Gastroesophageal sphincter (tissue), 3 donors: Measurements from ENCODE around the gene MRRF.

Experiments used
- CTCF ChIP-seq, 4 experiments: fragments of 200-600 bp in 2 of 4; fragments of 450-650 bp in 2 of 4; sonication (generic) in 1 of 4; IDR thresholded peaks; one replicate each; pipeline ENCODE4 v1.5.1; 2017 to 2019; ENCODE audit warnings: antibody characterized with exemption in 4 of 4, mild to moderate bottlenecking in 2 of 4, moderate library complexity in 2 of 4
- EP300 ChIP-seq: sonication (generic); formaldehyde crosslinking; IDR thresholded peaks from one replicate; pipeline ENCODE4 v1.6.1; 2017; ENCODE audit warnings: antibody characterized with exemption, mild to moderate bottlenecking
- POLR2A ChIP-seq, 2 donors: fragments of 450-650 bp; IDR thresholded peaks; one replicate each; pipeline ENCODE4 v1.6.1; 2017; ENCODE audit warnings: antibody characterized with exemption in 2 of 2, mild to moderate bottlenecking in 2 of 2, moderate library complexity in 1 of 2
- POLR2AphosphoS5 ChIP-seq: sonication (generic); formaldehyde crosslinking; IDR thresholded peaks from one replicate; pipeline ENCODE4 v1.6.1; 2017; ENCODE audit warnings: antibody characterized with exemption

DNA sequence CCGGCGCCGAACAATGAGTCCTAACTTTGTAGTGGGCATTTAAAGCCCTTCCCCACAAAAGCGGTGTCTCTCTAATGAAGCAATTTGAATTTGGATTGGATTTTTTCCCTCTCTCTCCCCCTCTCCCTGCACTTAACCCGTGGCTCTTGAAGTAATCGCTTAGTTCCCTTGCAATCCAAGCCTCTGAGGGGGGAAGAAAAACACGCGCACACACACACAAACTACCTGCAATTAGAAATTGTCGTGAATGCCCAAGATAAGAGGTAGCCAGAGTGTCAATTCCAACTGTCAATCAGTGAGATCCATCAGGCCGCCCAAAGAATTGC lies 37.1 kb upstream of the MRRF start:
- TF ChIP-seq CTCF (IDR thresholded peaks at IDR 0.05) (no peak), EP300 (no peak), POLR2A (IDR thresholded peaks at IDR 0.05) (no peak), POLR2AphosphoS5 (no peak)
